ENCODE data around the gene PPP4R2.

GRCh38 chr3:72997421-72997961, 880 bp downstream of the PPP4R2 start:
- TF ChIP-seq CTCF (IDR thresholded peaks at IDR 0.05; ENCODE audit: control extremely low read depth in 1 of 3, insufficient read depth in 1 of 3, low read depth in 1 of 3, low read length in 3 of 3) (peak in 2 of 3 experiments; percentile 32 to 46; a peak in 3 of 4 replicates), EP300 (IDR thresholded peaks at IDR 0.05; ENCODE audit: borderline replicate concordance in 1 of 2, low read depth in 2 of 2, low read length in 2 of 2) (no peak), ASH2L (IDR thresholded peaks at IDR 0.05; ENCODE audit: low read length) (no peak), EZH2 (IDR thresholded peaks at IDR 0.05; ENCODE audit: low read depth, low read length, severe bottlenecking) (no peak), NANOG (IDR thresholded peaks at IDR 0.05; ENCODE audit: insufficient read depth, low read depth, low read length, poor library complexity, severe bottlenecking) (no peak), USF2 (IDR thresholded peaks at IDR 0.05; ENCODE audit: low read length) (no peak), POLR2AphosphoS5 (IDR thresholded peaks at IDR 0.05; ENCODE audit: low read depth, low read length) (no peak), POLR2A (IDR thresholded peaks at IDR 0.05; ENCODE audit: control extremely low read depth in 1 of 2, low read depth in 2 of 2, low read length in 2 of 2) (no peak), TEAD4 (IDR thresholded peaks at IDR 0.05; ENCODE audit: low read depth, low read length) (no peak), HDAC6 (IDR thresholded peaks at IDR 0.05; ENCODE audit: low read depth, low read length) (no peak), CEBPB (IDR thresholded peaks at IDR 0.05; ENCODE audit: low read depth, low read length) (no peak)

Data from H1 (cell line).